ENCODE measurements around the gene SPOCK1.

GRCh38 chr5:137207023-137207760 is 291.9 kb downstream of the SPOCK1 start:
- no peak for TF ChIP-seq POLR2A (IDR thresholded peaks at IDR 0.05; ENCODE audit: borderline replicate concordance, extremely low read depth, insufficient read depth, insufficient read length)
- TF ChIP-seq CTCF (IDR thresholded peaks at IDR 0.05 in 2 of 3, conservative IDR thresholded peaks at IDR 0.05 in 1 of 3; ENCODE audit: borderline replicate concordance in 1 of 3, insufficient read depth in 1 of 3, low read depth in 2 of 3, low read length in 2 of 3), result no peak
- no peak for TF ChIP-seq EZH2 (IDR thresholded peaks at IDR 0.05)
- TF ChIP-seq ELF1 (IDR thresholded peaks at IDR 0.05; ENCODE audit: borderline replicate concordance, low read depth), result no peak
- TF ChIP-seq RAD21 (IDR thresholded peaks at IDR 0.05; ENCODE audit: low read depth), result no peak
- TF ChIP-seq MAX (IDR thresholded peaks at IDR 0.05), result no peak
- no peak for TF ChIP-seq EZH2phosphoT487 (IDR thresholded peaks at IDR 0.05; ENCODE audit: borderline replicate concordance)
- no peak for TF ChIP-seq JUND (IDR thresholded peaks at IDR 0.05)
- no peak for TF ChIP-seq SIN3A (IDR thresholded peaks at IDR 0.05; ENCODE audit: low read depth)
- no peak for TF ChIP-seq EGR1 (IDR thresholded peaks at IDR 0.05; ENCODE audit: low read depth)
- no peak for TF ChIP-seq ZNF274 (IDR thresholded peaks at IDR 0.05; ENCODE audit: low read depth, low read length)
- no peak for TF ChIP-seq POLR2AphosphoS5 (IDR thresholded peaks at IDR 0.05; ENCODE audit: low read depth, low read length)
- TF ChIP-seq ATF3 (IDR thresholded peaks at IDR 0.05), result no peak

Data from HCT116 (cell line).